Lower leg skin (tissue), 3 donors: ENCODE data around the gene SLC5A8.

Experiments used
- CTCF ChIP-seq, 3 donors: fragments of 450-650 bp; IDR thresholded peaks; one replicate each; pipeline ENCODE4 v1.5.1; 2016; ENCODE audit warnings: antibody characterized with exemption in 3 of 3, mild to moderate bottlenecking in 3 of 3, moderate library complexity in 2 of 3
- POLR2A ChIP-seq, 2 donors: fragments of 450-650 bp; IDR thresholded peaks; one replicate each; pipeline ENCODE4 v1.6.1; 2016 to 2017; ENCODE audit warnings: antibody characterized with exemption in 2 of 2, mild to moderate bottlenecking in 1 of 2, moderate library complexity in 1 of 2

DNA sequence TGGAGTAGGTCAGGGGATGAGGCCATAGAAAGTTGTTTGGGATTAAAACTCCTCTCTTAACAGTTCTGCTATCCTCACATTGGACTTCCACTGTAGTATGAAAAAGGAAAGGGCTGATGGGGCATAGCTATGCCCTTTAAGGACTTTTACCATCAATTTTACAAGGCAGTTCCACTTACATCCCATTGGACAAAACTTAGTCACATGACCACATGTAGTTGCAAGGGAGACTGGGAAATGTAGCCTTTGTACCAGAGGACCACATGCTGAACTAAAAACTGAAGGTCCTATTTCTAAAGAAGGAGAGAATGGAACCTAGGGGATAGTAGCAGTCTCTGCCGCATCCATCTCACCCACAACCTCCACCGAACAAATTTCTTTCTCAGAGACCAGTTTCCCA, 6.8 kb upstream of the SLC5A8 start:
- no peak for TF ChIP-seq CTCF (IDR thresholded peaks at IDR 0.05)
- no peak for TF ChIP-seq POLR2A (IDR thresholded peaks at IDR 0.05)
